Neural cell (in vitro differentiated cells): ENCODE measurements around the gene FGD4. TPM values are rescaled to one million over a fixed set of nuclear protein-coding genes. Genes with fewer than 3 reads are reported as not detected.

ENCODE experiments used
- H2AFZ ChIP-seq: fragments of 200-600, 300-800 bp; sonication (generic), shearing (Covaris generic); 2 replicates; pipeline ENCODE4 v1.6.0; 2014; ENCODE audit warnings: low read depth, mild to moderate bottlenecking, antibody characterized with exemption, low read length, moderate library complexity
- H3F3A ChIP-seq: fragments of 200-600 bp; shearing (Covaris generic); 2 replicates; pipeline ENCODE4 v1.6.1; 2016; ENCODE audit warnings: mild to moderate bottlenecking, moderate library complexity, mixed read lengths, antibody characterized with exemption, low read length; ENCODE audit not compliant: insufficient read depth, poor library complexity, severe bottlenecking
- H3K27ac ChIP-seq: fragments of 200-600, 300-800 bp; sonication (generic), shearing (Covaris generic); 2 replicates; pipeline ENCODE4 v1.5.1; 2014; ENCODE audit warnings: mild to moderate bottlenecking, low read length, moderate library complexity
- H3K27me3 ChIP-seq: fragments of 300-800, 200-600 bp; sonication (generic), shearing (Covaris generic); 2 replicates; pipeline ENCODE4 v1.6.0; 2014; ENCODE audit warnings: mild to moderate bottlenecking, low read depth, low read length, moderate library complexity; ENCODE audit not compliant: insufficient read depth
- H3K36me3 ChIP-seq: fragments of 300-800, 200-600 bp; sonication (generic), shearing (Covaris generic); 2 replicates; pipeline ENCODE4 v1.5.1; 2014; ENCODE audit warnings: mild to moderate bottlenecking, antibody characterized with exemption, low read length, moderate library complexity; ENCODE audit not compliant: insufficient read depth
- H3K4me2 ChIP-seq: fragments of 300-800, 200-600 bp; sonication (generic), shearing (Covaris generic); 2 replicates; pipeline ENCODE4 v1.6.0; 2014; ENCODE audit warnings: mild to moderate bottlenecking, low read length
- H3K4me3 ChIP-seq: fragments of 300-800, 200-600 bp; sonication (generic), shearing (Covaris generic); 2 replicates; pipeline ENCODE4 v1.5.1; 2014; ENCODE audit warnings: mild to moderate bottlenecking, low read length, moderate library complexity
- H3K79me2 ChIP-seq: fragments of 200-600 bp; shearing (Covaris generic); replicated peaks from 2 replicates; pipeline ENCODE4 v1.6.0; 2014; ENCODE audit warnings: mild to moderate bottlenecking, low read length, moderate library complexity; ENCODE audit not compliant: insufficient read depth
- H3K9ac ChIP-seq: fragments of 300-800, 200-600 bp; sonication (generic), shearing (Covaris generic); 2 replicates; pipeline ENCODE4 v1.6.1; 2016; ENCODE audit warnings: mild to moderate bottlenecking, low read length, mixed read lengths
- H3K9me2 ChIP-seq: fragments of 200-600 bp; shearing (Covaris generic); 2 replicates; pipeline ENCODE4 v1.6.1; 2016; ENCODE audit warnings: mild to moderate bottlenecking, low read length, mixed read lengths; ENCODE audit not compliant: insufficient read depth
- H3K9me3 ChIP-seq: fragments of 200-600, 300-800 bp; sonication (generic), shearing (Covaris generic); 2 replicates; pipeline ENCODE4 v1.6.1; 2016; ENCODE audit warnings: mild to moderate bottlenecking, mixed run types, low read length, moderate library complexity, mixed read lengths
- H4K20me1 ChIP-seq: fragments of 200-600 bp; shearing (Covaris generic); 2 replicates; pipeline ENCODE4 v1.6.1; 2016; ENCODE audit warnings: mild to moderate bottlenecking, mixed run types; ENCODE audit not compliant: insufficient read depth
- EP300 ChIP-seq: fragments of 450-650 bp; conservative IDR thresholded peaks from 2 replicates; pipeline ENCODE4 v1.6.1; 2014; ENCODE audit warnings: antibody characterized with exemption, mild to moderate bottlenecking, moderate library complexity; ENCODE audit not compliant: poor library complexity, severe bottlenecking
- EZH2 ChIP-seq: fragments of 200-600, 300-800 bp; shearing (Covaris generic), sonication (generic); IDR thresholded peaks from 2 replicates; pipeline ENCODE4 v1.6.1; 2014; ENCODE audit warnings: antibody characterized with exemption, low read length, borderline replicate concordance, mild to moderate bottlenecking; ENCODE audit not compliant: insufficient read depth, poor library complexity, severe bottlenecking
- MXI1 ChIP-seq: fragments of 450-650 bp; conservative IDR thresholded peaks from 2 replicates; pipeline ENCODE4 v1.6.1; 2014; ENCODE audit warnings: antibody characterized with exemption, mild to moderate bottlenecking; ENCODE audit not compliant: poor library complexity, severe bottlenecking
- POLR2AphosphoS5 ChIP-seq: IDR thresholded peaks from 2 replicates; pipeline ENCODE4 v1.6.1; 2012
- RAD21 ChIP-seq: fragments of 450-650 bp; conservative IDR thresholded peaks from 2 replicates; pipeline ENCODE4 v1.6.1; 2014; ENCODE audit warnings: antibody characterized with exemption, mild to moderate bottlenecking, moderate library complexity
- SMC3 ChIP-seq: fragments of 450-650 bp; conservative IDR thresholded peaks from 2 replicates; pipeline ENCODE4 v1.6.1; 2014; ENCODE audit warnings: antibody characterized with exemption, mild to moderate bottlenecking, moderate library complexity; ENCODE audit not compliant: poor library complexity
- TAF1 ChIP-seq: IDR thresholded peaks from 2 replicates; pipeline ENCODE4 v1.6.1; 2012; ENCODE audit warnings: low read depth
- polyA plus RNA-seq: library from polyadenylated mRNA; depleted of rRNA; stranded (reverse); fragments of >200 nt; gene quantifications from 2 replicates; pipeline ENCODE4 v1.2.3, GENCODE V29; 2014
- TF ChIP-seq, protein P1 (sequence below): fragments of 450-650 bp; IDR thresholded peaks from 2 replicates; pipeline ENCODE4 v1.5.1; 2014; ENCODE audit warnings: antibody characterized with exemption, mild to moderate bottlenecking, moderate library complexity; ENCODE audit not compliant: poor library complexity, severe bottlenecking
- TF ChIP-seq, protein P2 (sequence below): IDR thresholded peaks from 2 replicates; pipeline ENCODE4 v1.6.1; 2012; ENCODE audit warnings: borderline replicate concordance

The FGD4 gene
- polyA plus RNA-seq, 1 donor from 2014 or later = 24.4 TPM

DNA sequence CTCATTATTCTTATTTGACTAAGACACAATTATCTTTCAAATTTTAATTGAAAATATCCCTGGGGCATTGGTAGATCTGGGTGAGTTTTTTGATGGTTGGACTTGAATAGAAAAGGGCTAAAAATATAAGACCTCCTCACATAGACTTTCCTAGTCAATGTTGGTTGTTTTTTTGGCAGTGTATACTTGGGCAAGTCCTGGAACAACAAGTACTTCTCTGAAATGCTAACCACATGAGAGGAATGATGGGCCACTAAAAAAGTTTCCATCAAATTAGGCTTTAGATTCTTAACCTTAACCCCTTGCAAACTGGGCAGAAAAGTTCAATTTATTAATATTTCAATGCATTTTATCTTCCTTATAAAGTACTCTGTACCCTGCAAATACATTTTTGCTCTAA, 97.6 kb downstream of the FGD4 start (continued):
- TF ChIP-seq, protein P1, sequence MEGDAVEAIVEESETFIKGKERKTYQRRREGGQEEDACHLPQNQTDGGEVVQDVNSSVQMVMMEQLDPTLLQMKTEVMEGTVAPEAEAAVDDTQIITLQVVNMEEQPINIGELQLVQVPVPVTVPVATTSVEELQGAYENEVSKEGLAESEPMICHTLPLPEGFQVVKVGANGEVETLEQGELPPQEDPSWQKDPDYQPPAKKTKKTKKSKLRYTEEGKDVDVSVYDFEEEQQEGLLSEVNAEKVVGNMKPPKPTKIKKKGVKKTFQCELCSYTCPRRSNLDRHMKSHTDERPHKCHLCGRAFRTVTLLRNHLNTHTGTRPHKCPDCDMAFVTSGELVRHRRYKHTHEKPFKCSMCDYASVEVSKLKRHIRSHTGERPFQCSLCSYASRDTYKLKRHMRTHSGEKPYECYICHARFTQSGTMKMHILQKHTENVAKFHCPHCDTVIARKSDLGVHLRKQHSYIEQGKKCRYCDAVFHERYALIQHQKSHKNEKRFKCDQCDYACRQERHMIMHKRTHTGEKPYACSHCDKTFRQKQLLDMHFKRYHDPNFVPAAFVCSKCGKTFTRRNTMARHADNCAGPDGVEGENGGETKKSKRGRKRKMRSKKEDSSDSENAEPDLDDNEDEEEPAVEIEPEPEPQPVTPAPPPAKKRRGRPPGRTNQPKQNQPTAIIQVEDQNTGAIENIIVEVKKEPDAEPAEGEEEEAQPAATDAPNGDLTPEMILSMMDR = no peak

DNA sequence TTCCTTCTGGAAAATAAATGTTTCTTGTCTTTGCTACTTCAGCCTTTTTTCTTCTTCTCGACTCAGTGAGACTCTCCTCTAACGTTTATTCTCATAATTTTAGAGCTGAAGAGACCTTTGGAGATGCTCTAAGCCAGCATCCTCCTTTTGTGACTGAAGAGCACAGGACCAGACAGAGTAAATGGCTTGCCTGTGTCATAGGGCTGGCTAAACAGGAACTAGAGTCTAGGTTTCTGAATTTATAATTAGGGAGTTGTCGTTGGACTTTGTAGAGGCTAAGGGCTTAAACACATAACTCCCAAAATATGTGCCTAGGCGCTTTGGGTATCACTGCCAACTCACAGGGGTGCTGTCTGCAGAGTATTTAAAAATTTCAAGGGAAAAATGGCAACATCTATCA, 98.5 kb downstream of the FGD4 start:
- Histone ChIP-seq H3K9me3 (no peaks in the 10 kb centered on the region), H3K27me3 (no peaks in the 10 kb centered on the region), H3K9ac (no peak overlapping the region), H3F3A (no peaks in the 10 kb centered on the region), H4K20me1 (no peaks in the 10 kb centered on the region), H3K79me2 (peaks cover 8% of the 10 kb centered on the region), H3K27ac (no peak overlapping the region), H3K9me2 (no peaks in the 10 kb centered on the region), H3K4me2 (no peak overlapping the region), H2AFZ (no peak overlapping the region), H3K4me3 (no peak overlapping the region), H3K36me3 (no peaks in the 10 kb centered on the region)
- TF ChIP-seq, protein P1 = no peak
- no peak for TF ChIP-seq EP300
- no peak for TF ChIP-seq MXI1
- no peak for TF ChIP-seq RAD21
- TF ChIP-seq EZH2 = no peak
- TF ChIP-seq POLR2AphosphoS5 = no peak
- TF ChIP-seq SMC3 = no peak
- TF ChIP-seq TAF1 = no peak
- TF ChIP-seq, protein P2, sequence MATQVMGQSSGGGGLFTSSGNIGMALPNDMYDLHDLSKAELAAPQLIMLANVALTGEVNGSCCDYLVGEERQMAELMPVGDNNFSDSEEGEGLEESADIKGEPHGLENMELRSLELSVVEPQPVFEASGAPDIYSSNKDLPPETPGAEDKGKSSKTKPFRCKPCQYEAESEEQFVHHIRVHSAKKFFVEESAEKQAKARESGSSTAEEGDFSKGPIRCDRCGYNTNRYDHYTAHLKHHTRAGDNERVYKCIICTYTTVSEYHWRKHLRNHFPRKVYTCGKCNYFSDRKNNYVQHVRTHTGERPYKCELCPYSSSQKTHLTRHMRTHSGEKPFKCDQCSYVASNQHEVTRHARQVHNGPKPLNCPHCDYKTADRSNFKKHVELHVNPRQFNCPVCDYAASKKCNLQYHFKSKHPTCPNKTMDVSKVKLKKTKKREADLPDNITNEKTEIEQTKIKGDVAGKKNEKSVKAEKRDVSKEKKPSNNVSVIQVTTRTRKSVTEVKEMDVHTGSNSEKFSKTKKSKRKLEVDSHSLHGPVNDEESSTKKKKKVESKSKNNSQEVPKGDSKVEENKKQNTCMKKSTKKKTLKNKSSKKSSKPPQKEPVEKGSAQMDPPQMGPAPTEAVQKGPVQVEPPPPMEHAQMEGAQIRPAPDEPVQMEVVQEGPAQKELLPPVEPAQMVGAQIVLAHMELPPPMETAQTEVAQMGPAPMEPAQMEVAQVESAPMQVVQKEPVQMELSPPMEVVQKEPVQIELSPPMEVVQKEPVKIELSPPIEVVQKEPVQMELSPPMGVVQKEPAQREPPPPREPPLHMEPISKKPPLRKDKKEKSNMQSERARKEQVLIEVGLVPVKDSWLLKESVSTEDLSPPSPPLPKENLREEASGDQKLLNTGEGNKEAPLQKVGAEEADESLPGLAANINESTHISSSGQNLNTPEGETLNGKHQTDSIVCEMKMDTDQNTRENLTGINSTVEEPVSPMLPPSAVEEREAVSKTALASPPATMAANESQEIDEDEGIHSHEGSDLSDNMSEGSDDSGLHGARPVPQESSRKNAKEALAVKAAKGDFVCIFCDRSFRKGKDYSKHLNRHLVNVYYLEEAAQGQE = no peak

DNA sequence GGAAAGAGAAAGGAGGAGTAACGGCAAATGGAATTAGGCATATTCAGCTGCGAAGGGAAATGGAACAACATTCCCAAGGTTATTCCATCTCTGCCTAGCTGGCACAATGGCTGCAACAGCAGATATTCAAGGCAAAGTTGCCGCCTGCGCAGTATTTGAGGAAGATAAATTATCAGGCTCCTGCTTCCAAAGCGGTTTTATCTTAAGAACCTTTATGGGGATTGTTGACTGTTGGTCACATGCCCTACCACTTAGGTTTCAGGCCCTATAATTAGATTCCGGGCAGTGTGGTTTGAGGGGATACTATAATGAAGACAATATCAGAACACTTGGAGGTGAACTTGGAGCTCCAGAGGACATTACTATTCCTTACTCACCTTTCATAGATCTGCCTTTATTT, 99.7 kb downstream of the FGD4 start:
- Histone ChIP-seq H3K9me3 (no peaks in the 10 kb centered on the region), H3F3A (no peaks in the 10 kb centered on the region), H2AFZ (no peak overlapping the region), H3K9me2 (no peaks in the 10 kb centered on the region), H4K20me1 (no peaks in the 10 kb centered on the region), H3K27ac (no peak overlapping the region), H3K79me2 (peaks cover 20% of the 10 kb centered on the region), H3K36me3 (no peaks in the 10 kb centered on the region), H3K27me3 (no peaks in the 10 kb centered on the region), H3K4me2 (no peak overlapping the region), H3K9ac (no peak overlapping the region), H3K4me3 (no peak overlapping the region)
- TF ChIP-seq SMC3 = no peak
- TF ChIP-seq RAD21 = no peak
- TF ChIP-seq, protein P2 = no peak
- TF ChIP-seq MXI1 = no peak
- no peak for TF ChIP-seq EP300
- no peak for TF ChIP-seq EZH2
- TF ChIP-seq TAF1 = no peak
- no peak for TF ChIP-seq POLR2AphosphoS5
